PC-3 (cell line): ENCODE measurements around the gene ZNF529. TPM values are rescaled to one million over a fixed set of nuclear protein-coding genes. Genes with fewer than 3 reads are reported as not detected.

ENCODE experiments used
- ATAC-seq: fragments of 200-7000 bp; cut with Tn5 transposase; 2 replicates; pipeline ENCODE4 v1.9.1; 2020; ENCODE audit warnings: mild to moderate bottlenecking, moderate library complexity
- BruUV-seq: library from RNA; stranded (reverse); fragments of 400-500 nt; replicated peaks from 2 replicates; lab custom pipeline; 2021; lab: Mats Ljungman, UMichigan
- CTCF ChIA-PET: fragments of 300-600 bp; sonication (Branson Sonifier 250); formaldehyde crosslinking; loops from one replicate; lab custom pipeline; 2022; ENCODE audit warnings: antibody characterized with exemption; lab: Charles Lee
- POLR2A ChIA-PET: fragments of 300-600 bp; sonication (Branson Sonifier 250); formaldehyde crosslinking; loops from one replicate; lab custom pipeline; 2022; ENCODE audit warnings: antibody characterized with exemption; ENCODE audit not compliant: unreplicated experiment; lab: Charles Lee
- DNase-seq: peaks from one replicate; pipeline ENCODE4 v3.0.0-alpha.2; 2015
- H2AFZ ChIP-seq: fragments of 300-600 bp; sonication (generic); 2 replicates; pipeline ENCODE4 v1.6.0; 2016; ENCODE audit warnings: antibody characterized with exemption, low read length
- H3F3A ChIP-seq: fragments of 300-600 bp; sonication (generic); one replicate; pipeline ENCODE4 v1.6.0; 2017; ENCODE audit warnings: antibody characterized with exemption, low read length, control low read depth, mild to moderate bottlenecking; ENCODE audit not compliant: unreplicated experiment
- H3K27ac ChIP-seq: fragments of 300-600 bp; sonication (generic); 2 replicates; pipeline ENCODE4 v1.5.1; 2016; ENCODE audit warnings: mild to moderate bottlenecking, low read length
- H3K27me3 ChIP-seq: fragments of 300-600 bp; sonication (generic); 2 replicates; pipeline ENCODE4 v1.6.1; 2016; ENCODE audit warnings: low read length, mixed read lengths
- H3K36me3 ChIP-seq: fragments of 300-600 bp; sonication (generic); 2 replicates; pipeline ENCODE4 v1.6.1; 2016; ENCODE audit warnings: low read depth, mixed run types, low read length, mixed read lengths
- H3K4me1 ChIP-seq: fragments of 300-600 bp; sonication (generic); 2 replicates; pipeline ENCODE4 v1.5.1; 2016; ENCODE audit warnings: low read length; ENCODE audit not compliant: insufficient read depth
- H3K4me2 ChIP-seq: fragments of 300-600 bp; sonication (generic); 2 replicates; pipeline ENCODE4 v1.6.0; 2016; ENCODE audit warnings: low read length
- H3K4me3 ChIP-seq: fragments of 300-600 bp; sonication (generic); 2 replicates; pipeline ENCODE4 v1.5.1; 2016; ENCODE audit warnings: mild to moderate bottlenecking, low read length, mixed read lengths
- H3K79me2 ChIP-seq: fragments of 300-600 bp; sonication (generic); 2 replicates; pipeline ENCODE4 v1.6.1; 2017; ENCODE audit warnings: low read length, mixed read lengths
- H3K9ac ChIP-seq: fragments of 300-600 bp; sonication (generic); 2 replicates; pipeline ENCODE4 v1.6.0; 2016; ENCODE audit warnings: mild to moderate bottlenecking, low read length
- H3K9me2 ChIP-seq: fragments of 300-600 bp; sonication (generic); replicated peaks from 2 replicates; pipeline ENCODE4 v1.6.1; 2016; ENCODE audit warnings: mixed run types, low read length, mixed read lengths
- H3K9me3 ChIP-seq: fragments of 300-600 bp; sonication (generic); 2 replicates; pipeline ENCODE4 v1.6.1; 2016; ENCODE audit warnings: low read length, mixed read lengths
- H4K20me1 ChIP-seq: fragments of 300-600 bp; sonication (generic); 2 replicates; pipeline ENCODE4 v1.6.1; 2016; ENCODE audit warnings: low read length, mixed read lengths
- EZH2 ChIP-seq: fragments of 300-600 bp; sonication (generic); IDR thresholded peaks from one replicate; pipeline ENCODE4 v1.6.1; 2017; ENCODE audit warnings: antibody characterized with exemption, mild to moderate bottlenecking, low read length; ENCODE audit not compliant: unreplicated experiment
- EZH2phosphoT487 ChIP-seq: fragments of 300-600 bp; sonication (generic); IDR thresholded peaks from 2 replicates; pipeline ENCODE4 v1.6.1; 2018; ENCODE audit warnings: mild to moderate bottlenecking, antibody characterized with exemption, low read length, borderline replicate concordance
- intact Hi-C: fragments of 100-400 bp; cut with micrococcal nuclease; formaldehyde crosslinking; loops from 2 replicates; pipeline ENCODE4 v1.9.0; 2023
- total RNA-seq: library from RNA; depleted of rRNA; stranded (reverse); fragments of >200 nt; gene quantifications from 2 replicates; pipeline ENCODE4 v1.2.3, GENCODE V29; 2014
- TF ChIP-seq, protein P1 (sequence below): fragments of 300-600 bp; sonication (generic); conservative IDR thresholded peaks from 2 replicates; pipeline ENCODE4 v1.5.1; 2017; ENCODE audit warnings: antibody characterized with exemption, low read depth, mild to moderate bottlenecking, low read length

The ZNF529 gene
- total RNA-seq, 1 experiment from 2014 or later = 3.1 TPM

- CTCF ChIA-PET = no interaction called here
- H3F3A ChIP-seq = no peaks in the 10 kb centered on the region
- H3K9ac ChIP-seq = no peak overlapping the region
- H3K27me3 ChIP-seq = no peaks in the 10 kb centered on the region
- DNase-seq (no peak), ATAC-seq (no peak)
- POLR2A ChIA-PET = no interaction called here
- peak overlapping the region; percentile 77; the same call in 1 of the 2 replicates for H3K4me3 ChIP-seq
- peaks cover 23% of the 10 kb centered on the region for H3K79me2 ChIP-seq
- no peak overlapping the region for H2AFZ ChIP-seq
- peaks cover 41% of the 10 kb centered on the region for H3K36me3 ChIP-seq
- intact Hi-C loops = no loop called here
- no TSS peak for BruUV-seq
- no peaks in the 10 kb centered on the region for H3K4me1 ChIP-seq
- peak overlapping the region; percentile 92; the same call in 1 of the 2 replicates for H3K4me2 ChIP-seq
- no peak overlapping the region for H3K27ac ChIP-seq
- H4K20me1 ChIP-seq = no peaks in the 10 kb centered on the region
- peaks cover 16% of the 10 kb centered on the region; the same call in 1 of the 2 replicates for H3K9me3 ChIP-seq
- H3K9me2 ChIP-seq = no peaks in the 10 kb centered on the region
- TF ChIP-seq EZH2phosphoT487 (no peak), EZH2 (no peak)
- TF ChIP-seq, protein P1, sequence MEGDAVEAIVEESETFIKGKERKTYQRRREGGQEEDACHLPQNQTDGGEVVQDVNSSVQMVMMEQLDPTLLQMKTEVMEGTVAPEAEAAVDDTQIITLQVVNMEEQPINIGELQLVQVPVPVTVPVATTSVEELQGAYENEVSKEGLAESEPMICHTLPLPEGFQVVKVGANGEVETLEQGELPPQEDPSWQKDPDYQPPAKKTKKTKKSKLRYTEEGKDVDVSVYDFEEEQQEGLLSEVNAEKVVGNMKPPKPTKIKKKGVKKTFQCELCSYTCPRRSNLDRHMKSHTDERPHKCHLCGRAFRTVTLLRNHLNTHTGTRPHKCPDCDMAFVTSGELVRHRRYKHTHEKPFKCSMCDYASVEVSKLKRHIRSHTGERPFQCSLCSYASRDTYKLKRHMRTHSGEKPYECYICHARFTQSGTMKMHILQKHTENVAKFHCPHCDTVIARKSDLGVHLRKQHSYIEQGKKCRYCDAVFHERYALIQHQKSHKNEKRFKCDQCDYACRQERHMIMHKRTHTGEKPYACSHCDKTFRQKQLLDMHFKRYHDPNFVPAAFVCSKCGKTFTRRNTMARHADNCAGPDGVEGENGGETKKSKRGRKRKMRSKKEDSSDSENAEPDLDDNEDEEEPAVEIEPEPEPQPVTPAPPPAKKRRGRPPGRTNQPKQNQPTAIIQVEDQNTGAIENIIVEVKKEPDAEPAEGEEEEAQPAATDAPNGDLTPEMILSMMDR = no peak
These were observed 46.5 kb downstream of the ZNF529 start for GRCh38 chr19:36526581-36526980.

- Histone ChIP-seq H3K9me3 (peaks cover 11% of the 10 kb centered on the region; the same call in 1 of the 2 replicates), H3K27ac (no peak overlapping the region), H3K4me1 (no peaks in the 10 kb centered on the region), H3K36me3 (peaks cover 51% of the 10 kb centered on the region), H3K27me3 (no peaks in the 10 kb centered on the region), H2AFZ (no peak overlapping the region), H3K9me2 (no peaks in the 10 kb centered on the region), H3K4me3 (no peak overlapping the region), H3K9ac (no peak overlapping the region), H3K4me2 (no peak overlapping the region), H4K20me1 (no peaks in the 10 kb centered on the region), H3K79me2 (peaks cover 23% of the 10 kb centered on the region), H3F3A (no peaks in the 10 kb centered on the region)
- TF ChIP-seq, protein P1 = no peak
- TF ChIP-seq EZH2phosphoT487 = no peak
- TF ChIP-seq EZH2 = no peak
- DNase-seq (no peak), ATAC-seq (no peak)
- POLR2A ChIA-PET = no interaction called here
- CTCF ChIA-PET = no interaction called here
- intact Hi-C loops = no loop called here
- no TSS peak for BruUV-seq
These were observed 48.5 kb downstream of the ZNF529 start for GRCh38 chr19:36524617-36525016.

GRCh38 chr19:36514012-36514612, 59.0 kb downstream of the ZNF529 start:
- Histone ChIP-seq H2AFZ (no peak overlapping the region), H3K9me3 (peaks cover 37% of the 10 kb centered on the region), H3K9me2 (no peaks in the 10 kb centered on the region), H3K4me1 (no peaks in the 10 kb centered on the region), H3K4me2 (no peak overlapping the region), H3K27me3 (no peaks in the 10 kb centered on the region), H3K27ac (no peak overlapping the region), H3K4me3 (no peak overlapping the region), H3K36me3 (peaks cover 56% of the 10 kb centered on the region), H3K9ac (no peak overlapping the region), H3K79me2 (no peaks in the 10 kb centered on the region), H3F3A (no peaks in the 10 kb centered on the region), H4K20me1 (no peaks in the 10 kb centered on the region)
- ATAC-seq = no peak
- DNase-seq = no peak
- POLR2A ChIA-PET = no interaction called here
- TF ChIP-seq, protein P1 = no peak
- no TSS peak for BruUV-seq
- intact Hi-C loops = no loop called here
- CTCF ChIA-PET = no interaction called here
